CD4-positive, alpha-beta T cell treated with Interleukin-6 at 100 ng/mL for 8 hours (primary cell): ENCODE results near the gene WDR7.

Source experiments
- DNase-seq: peaks from one replicate; pipeline ENCODE4 v3.0.0-alpha.2; 2020; ENCODE audit warnings: mixed read lengths, low spot score

WDR7 gene

DNA sequence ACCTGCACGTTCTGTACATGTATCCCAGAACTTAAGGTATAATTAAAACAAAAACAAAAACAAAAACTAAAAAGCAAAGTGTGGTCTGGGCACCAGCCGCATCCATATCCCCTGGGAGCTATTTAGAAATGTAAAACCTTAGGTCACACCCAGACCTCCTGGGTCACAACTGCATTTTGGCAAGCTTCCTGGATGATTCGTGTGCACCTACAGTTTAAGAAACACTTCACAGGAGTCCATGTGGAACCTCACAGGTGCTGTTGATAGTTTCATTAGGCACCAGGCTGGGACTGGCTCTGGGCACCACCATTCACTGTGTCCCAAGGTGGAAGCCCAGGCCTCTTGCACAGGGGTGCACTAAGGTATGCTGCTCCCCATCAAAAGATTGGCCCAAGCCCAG, 392.1 kb downstream of the WDR7 start:
- DNase-seq, result no peak

DNA sequence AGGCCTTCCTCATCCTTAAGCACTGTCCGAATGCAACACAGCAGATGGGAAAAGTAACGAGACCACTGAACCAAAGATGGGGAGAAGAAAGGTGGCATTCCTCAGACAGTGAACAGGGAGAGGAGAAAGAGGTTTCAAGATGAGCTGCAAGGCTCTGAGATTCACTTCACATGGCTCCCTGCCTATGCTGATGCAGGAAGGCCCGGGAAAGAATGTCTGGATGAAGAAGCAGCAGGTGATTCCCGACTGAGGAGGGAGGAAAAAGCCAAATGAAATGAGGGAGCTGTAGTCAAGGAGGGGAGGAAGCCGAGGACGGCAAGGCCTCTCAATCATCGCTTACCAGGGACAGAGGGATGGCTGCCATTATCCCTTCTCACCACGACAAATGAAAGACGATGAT, 397.2 kb downstream of the WDR7 start:
- no peak for DNase-seq

- no peak for DNase-seq
These were observed 397.7 kb downstream of the WDR7 start for GRCh38 chr18:57048859-57049258.

- no peak for DNase-seq
These were observed 399.3 kb downstream of the WDR7 start for GRCh38 chr18:57050310-57050949.

DNA sequence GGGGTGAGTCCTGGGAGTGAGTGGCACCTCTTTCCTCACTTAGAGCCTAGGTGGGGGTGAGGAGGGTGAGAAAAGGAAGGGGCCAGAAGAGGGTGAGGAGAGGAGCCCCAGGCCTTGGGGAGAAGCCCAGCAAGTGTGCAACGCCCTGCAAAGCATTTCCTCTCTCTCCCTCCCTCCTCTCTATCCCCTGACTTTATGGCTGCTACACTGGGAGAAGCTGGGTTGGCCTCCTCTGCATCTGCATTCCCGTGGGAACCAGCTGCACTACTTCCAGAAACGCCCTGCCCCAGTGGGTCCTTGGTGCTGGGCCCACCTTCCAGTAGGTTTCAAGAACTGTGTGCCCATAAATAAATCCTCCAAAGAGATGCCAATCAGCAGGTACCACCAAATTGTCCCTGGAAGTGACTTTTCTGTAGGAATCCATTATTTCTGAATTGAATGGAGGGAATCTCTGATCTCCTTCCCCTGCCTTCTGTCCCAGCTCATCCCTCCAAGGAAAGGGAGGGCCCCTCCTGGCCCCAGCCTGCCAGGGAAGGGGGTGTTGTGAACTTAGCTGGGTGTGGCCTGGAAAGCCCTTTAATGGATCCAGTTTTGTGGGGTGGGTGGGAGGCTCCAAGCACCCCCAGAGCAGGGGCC, 400.0 kb downstream of the WDR7 start:
- DNase-seq, result no peak

DNA sequence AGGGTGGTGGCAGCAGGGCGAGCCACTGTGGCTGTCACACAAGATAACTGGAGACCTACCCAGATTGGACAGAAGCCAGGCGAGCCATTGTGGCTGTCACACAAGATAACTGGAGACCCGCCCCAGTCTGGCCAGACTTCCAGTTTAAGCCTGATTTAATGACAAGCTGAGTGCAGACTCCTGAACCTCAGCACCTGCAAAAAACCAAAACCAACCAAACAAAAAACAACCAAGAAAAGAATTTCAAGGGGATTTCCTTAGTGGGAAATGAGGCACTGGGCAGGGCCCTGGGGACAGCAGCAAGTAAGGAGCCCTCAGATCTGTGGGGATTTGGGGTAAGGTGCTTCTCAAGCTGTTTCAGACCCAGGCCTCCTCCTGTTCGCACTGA, 400.5 kb downstream of the WDR7 start:
- no peak for DNase-seq

- no peak for DNase-seq
These were observed 401.0 kb downstream of the WDR7 start for GRCh38 chr18:57052173-57052572.

DNA sequence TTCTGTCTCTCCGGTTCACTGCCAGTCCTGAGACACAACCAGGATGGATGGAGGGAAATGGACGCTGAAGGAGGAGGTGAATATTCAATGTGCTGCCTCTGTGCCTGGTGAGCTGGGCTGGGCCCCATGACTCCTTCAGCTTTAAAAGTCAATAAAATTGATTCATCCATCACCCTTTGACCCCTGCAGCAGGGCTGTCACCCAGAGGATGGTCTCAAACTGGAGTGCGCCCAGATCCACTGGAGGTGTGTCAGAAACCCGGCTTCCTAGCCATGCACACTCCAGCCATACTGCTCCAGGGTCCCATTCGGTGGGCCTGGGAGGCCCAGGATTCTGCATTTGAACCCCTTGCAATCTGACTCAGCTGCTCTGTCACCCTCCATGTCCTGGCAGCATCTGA, 401.6 kb downstream of the WDR7 start:
- no peak for DNase-seq

DNA sequence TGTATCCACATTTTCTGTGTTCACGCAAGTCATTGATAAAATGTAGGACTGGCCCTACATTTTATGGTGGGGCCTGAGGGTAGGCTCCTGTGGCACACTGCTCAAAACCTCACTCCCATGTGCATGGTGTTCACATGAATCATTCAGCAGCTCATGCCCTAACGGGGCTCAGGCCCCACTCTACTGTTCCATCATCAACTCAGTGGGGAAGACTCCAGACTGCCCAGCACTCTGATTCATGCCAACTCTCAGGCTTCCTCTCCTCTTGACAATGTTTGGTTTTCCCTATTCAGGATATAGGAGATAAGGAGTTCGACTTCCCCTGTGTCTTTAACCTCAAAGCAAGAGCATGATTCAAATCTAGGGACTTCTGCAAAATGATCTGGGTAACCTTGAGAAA, 403.7 kb downstream of the WDR7 start:
- no peak for DNase-seq

- DNase-seq, result no peak
These were observed 406.7 kb downstream of the WDR7 start for GRCh38 chr18:57057890-57058289.

DNA sequence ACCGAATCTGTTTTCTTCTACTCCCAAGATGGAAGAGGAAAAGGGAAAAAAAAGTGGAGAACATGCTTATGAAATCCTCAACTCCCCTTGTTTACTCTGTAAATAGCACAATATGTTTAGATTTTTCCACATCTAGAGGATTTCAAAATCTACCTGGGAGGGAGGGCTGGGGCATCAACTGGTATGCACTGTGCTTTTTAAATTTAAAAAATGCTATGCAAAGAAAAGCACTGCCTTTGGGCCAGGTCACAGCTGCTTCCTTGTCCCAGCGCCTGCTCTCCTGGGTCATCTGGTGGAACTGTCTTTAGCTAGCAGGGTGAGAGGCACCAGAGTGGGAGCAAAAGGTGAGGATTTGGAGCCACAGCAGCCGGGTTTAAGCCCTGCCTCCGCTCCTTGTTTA, 407.6 kb downstream of the WDR7 start:
- no peak for DNase-seq

DNA sequence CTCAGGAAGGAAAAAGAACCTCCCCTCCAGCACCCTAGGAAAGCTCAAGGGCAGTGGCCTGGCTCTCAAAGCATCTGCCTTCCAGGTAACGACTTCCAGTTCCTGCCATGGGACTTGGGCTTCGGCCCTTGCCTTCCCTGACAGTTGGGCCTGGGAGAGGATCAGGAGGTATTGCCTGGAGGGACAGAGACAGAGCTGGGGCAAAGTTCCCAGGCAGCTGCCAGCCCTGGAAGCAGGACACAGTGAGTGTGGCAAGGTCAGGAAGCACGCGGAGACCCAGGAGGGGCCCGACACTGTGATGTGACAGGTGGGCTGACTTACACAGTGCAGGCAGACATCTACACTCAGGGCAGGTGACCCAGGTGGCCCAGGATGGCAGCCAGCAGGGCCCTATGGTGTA, 408.2 kb downstream of the WDR7 start:
- no peak for DNase-seq

- no peak for DNase-seq
These were observed 409.7 kb downstream of the WDR7 start for GRCh38 chr18:57060814-57061213.

DNA sequence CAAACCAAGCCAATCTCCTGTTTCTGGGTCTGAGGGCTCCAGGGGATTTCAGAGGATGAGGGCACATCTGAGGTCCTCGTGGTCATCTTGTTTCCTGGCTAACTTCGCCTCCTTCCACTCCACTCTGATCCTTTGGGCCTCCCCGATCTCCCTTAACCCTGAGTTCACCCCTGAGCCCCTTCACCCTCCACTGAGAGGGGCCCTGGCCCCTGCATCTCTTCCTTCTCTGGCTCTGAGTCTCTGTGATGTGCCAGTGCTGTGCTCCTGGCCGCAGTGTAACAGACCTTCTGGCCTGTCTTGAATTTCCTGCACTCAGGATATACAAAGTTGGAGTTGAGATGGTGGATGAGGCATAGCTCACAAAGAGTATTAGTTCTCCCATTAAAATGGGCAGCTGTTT, 411.0 kb downstream of the WDR7 start:
- DNase-seq, result no peak

GRCh38 chr18:57062844-57063243, 411.7 kb downstream of the WDR7 start:
- no peak for DNase-seq

- no peak for DNase-seq
These were observed 412.5 kb downstream of the WDR7 start for GRCh38 chr18:57063601-57064103.

DNA sequence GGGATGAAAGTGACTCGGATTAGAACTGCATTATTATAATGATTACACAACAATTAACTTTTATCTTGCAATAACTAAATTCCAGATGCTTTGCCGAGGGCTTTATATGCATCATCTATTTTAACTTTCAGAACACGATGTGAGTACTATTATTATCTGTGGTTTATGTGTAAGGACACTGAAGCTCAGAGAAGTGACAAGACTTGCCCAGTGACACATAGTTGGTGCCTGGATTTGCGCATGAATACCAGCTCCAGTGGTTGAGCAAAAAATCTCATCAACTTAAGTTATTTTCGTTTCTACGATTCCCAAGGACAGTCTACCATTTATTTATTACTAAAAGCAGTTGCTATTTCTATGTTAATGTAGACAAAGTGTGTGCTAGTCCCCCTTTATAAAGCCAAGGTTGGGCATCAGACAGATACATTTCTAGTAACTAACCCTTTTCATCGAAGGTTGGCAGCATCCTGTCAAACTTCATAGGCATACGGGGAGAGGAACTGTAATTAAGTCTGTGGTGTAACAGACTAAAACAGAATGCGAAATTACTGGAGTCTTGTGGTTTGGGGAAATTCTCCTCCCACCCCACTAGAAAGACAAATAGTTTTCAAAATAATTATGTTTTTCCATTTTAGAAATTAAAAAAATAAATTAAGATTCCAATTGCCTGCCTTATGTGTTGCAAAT, 422.5 kb downstream of the WDR7 start:
- no peak for DNase-seq

GRCh38 chr18:57075716-57076400, 424.7 kb downstream of the WDR7 start:
- DNase-seq, result no peak

- no peak for DNase-seq
These were observed 426.0 kb downstream of the WDR7 start for GRCh38 chr18:57077005-57077765.

DNA sequence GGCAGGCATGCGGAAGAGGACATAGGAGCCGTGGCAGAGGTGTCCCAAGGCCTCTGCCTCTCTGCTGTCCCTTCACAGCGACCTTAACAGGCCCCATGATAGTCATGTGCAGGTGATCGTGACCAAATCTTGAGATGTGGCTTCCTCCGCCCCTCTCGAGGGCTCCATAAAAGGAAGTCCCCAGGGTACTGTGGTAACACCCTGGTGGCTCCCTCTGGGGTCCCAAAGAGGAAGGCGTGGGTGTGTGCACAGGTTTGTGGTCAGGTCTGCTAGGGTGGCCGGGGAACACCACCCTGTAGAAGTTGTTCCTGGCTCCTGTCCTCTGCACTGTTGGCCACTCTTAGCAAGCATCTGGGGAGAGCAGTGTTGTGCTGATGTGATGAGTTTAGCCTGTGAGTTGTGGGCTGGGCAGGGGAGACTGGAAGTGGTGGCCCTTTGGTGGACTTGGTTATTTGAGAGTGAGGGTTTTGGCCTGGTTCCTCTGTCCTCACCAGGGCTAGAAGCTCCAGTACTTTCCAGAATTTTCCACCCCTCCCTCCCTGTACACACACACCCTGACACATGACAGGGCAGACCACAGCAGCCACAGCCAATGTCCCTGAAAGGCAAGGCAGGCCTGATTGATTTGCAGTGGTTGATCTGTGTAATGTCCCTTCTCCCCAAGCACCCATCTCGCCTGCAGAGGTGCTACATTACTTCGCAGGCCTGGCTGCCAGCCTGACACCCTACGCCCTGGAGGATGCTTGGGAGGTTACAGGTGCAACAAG, 426.8 kb downstream of the WDR7 start:
- peak; percentile 4 for DNase-seq

GRCh38 chr18:57078614-57079013, 427.5 kb downstream of the WDR7 start:
- DNase-seq, result no peak
